GM19324 (cell line): ENCODE results near the gene ANOS1.
"Not testable (repeated sequence)": the region's sequence is repeated elsewhere in the genome, so short reads cannot be mapped to it uniquely, and the experiment has no call there.

Experiments
- ATAC-seq: cut with Tn5 transposase; IDR thresholded peaks from one replicate; pipeline ENCODE4 v1.9.1; 2021; ENCODE audit warnings: mild to moderate bottlenecking, moderate library complexity; ENCODE audit not compliant: unreplicated experiment, low FRiP score

ANOS1 gene

GRCh38 chrX:8731559-8732395, at the start of gene ANOS1:
ANOS1 (minus strand) TSS chrX:8732137; CDS start chrX:8732036, 101 bp downstream.
- ATAC-seq = no peak

- ATAC-seq = no peak
Observed at GRCh38 chrX:8773117-8773516, 41.2 kb upstream of the ANOS1 start.

- no peak for ATAC-seq
Observed at GRCh38 chrX:8760021-8760420, 28.1 kb upstream of the ANOS1 start.

GRCh38 chrX:8758706-8759105, 26.8 kb upstream of the ANOS1 start:
- ATAC-seq = not testable (repeated sequence)

GRCh38 chrX:8757609-8758389, 25.9 kb upstream of the ANOS1 start:
- ATAC-seq = not testable (repeated sequence)

GRCh38 chrX:8755813-8756212, 23.9 kb upstream of the ANOS1 start:
- no peak for ATAC-seq

- no peak for ATAC-seq
Observed at GRCh38 chrX:8755116-8755515, 23.2 kb upstream of the ANOS1 start.

- ATAC-seq = no peak
Observed at GRCh38 chrX:8749697-8750096, 17.8 kb upstream of the ANOS1 start.

GRCh38 chrX:8748855-8749254, 16.9 kb upstream of the ANOS1 start:
- ATAC-seq = no peak

GRCh38 chrX:8743126-8743732, 11.3 kb upstream of the ANOS1 start:
- ATAC-seq = no peak

- ATAC-seq = no peak
Observed at GRCh38 chrX:8741981-8742380, 10.0 kb upstream of the ANOS1 start.

- ATAC-seq = no peak
Observed at GRCh38 chrX:8738588-8739189, 6.8 kb upstream of the ANOS1 start.

- ATAC-seq = no peak
Observed at GRCh38 chrX:8737883-8738282, 5.9 kb upstream of the ANOS1 start.

GRCh38 chrX:8730812-8731558, 952 bp downstream of the ANOS1 start:
- no peak for ATAC-seq

- ATAC-seq = no peak
Observed at GRCh38 chrX:8729811-8730210, 2.1 kb downstream of the ANOS1 start.

- ATAC-seq = no peak
Observed at GRCh38 chrX:8728932-8729535, 2.9 kb downstream of the ANOS1 start.

- no peak for ATAC-seq
Observed at GRCh38 chrX:8726031-8726652, 5.8 kb downstream of the ANOS1 start.

GRCh38 chrX:8724300-8724699, 7.6 kb downstream of the ANOS1 start:
- no peak for ATAC-seq

- ATAC-seq = no peak
Observed at GRCh38 chrX:8721536-8721935, 10.4 kb downstream of the ANOS1 start.
